ENCODE data around the gene PDE6B.

- no peak for TF ChIP-seq CTCF (conservative IDR thresholded peaks at IDR 0.05)
- no peak for TF ChIP-seq ZFX (IDR thresholded peaks at IDR 0.05)
Observed at GRCh38 chr4:707929-708630, 82.7 kb downstream of the PDE6B start.

Measured in C4-2B (cell line).